HepG2 (cell line): ENCODE measurements around the gene SCYGR8. TPM values are rescaled to one million over a fixed set of nuclear protein-coding genes. Genes with fewer than 3 reads are reported as not detected.

Experiments used
- ATAC-seq: fragments of 200-7000 bp; cut with Tn5 transposase; 3 replicates; pipeline ENCODE4 v1.9.1; 2020; ENCODE audit warnings: mild to moderate bottlenecking, moderate library complexity
- BruUV-seq: library from RNA; stranded (reverse); fragments of 400-500 nt; replicated peaks from 2 replicates; lab custom pipeline; 2021; lab: Mats Ljungman, UMichigan
- CTCF ChIA-PET: fragments of 300-600 bp; formaldehyde crosslinking; extraction: SDS; loops from one replicate; lab custom pipeline; 2021; ENCODE audit warnings: low total read pairs, inconsistent platforms, low intra/inter-chr PET ratio; lab: Yijun Ruan, JAX
- POLR2A ChIA-PET: fragments of 350-600 bp; sonication (Branson Sonifier 250); formaldehyde crosslinking; loops from one replicate; lab custom pipeline; 2020; ENCODE audit warnings: antibody characterized with exemption, inconsistent platforms; lab: Yijun Ruan, JAX
- DNase-seq: peaks from one replicate; pipeline ENCODE4 v3.0.0-alpha.2; 2015; ENCODE audit warnings: low spot score
- FAIRE-seq: peaks from 3 replicates; lab custom pipeline; 2011; peaks lifted over from hg19 to GRCh38; lab: Jason Lieb, UNC
- H2AFZ ChIP-seq: one replicate; pipeline ENCODE4 v1.6.1; 2011; ENCODE audit warnings: low read length, inconsistent platforms
- H3K27ac ChIP-seq: fragments of 300-600 bp; 3 replicates; pipeline ENCODE4 v1.8.0; 2011; ENCODE audit warnings: mixed run types, mild to moderate bottlenecking, mixed read lengths, low read length, inconsistent platforms; ENCODE audit not compliant: insufficient read depth; ENCODE audit errors: extremely low read length
- H3K27me3 ChIP-seq, 2 experiments: fragments of 200-600 bp in 1 of 2; 2 replicates in 1 of 2; 3 replicates in 1 of 2; pipeline versions ENCODE4 v1.6.0 to v1.8.0; 2011; ENCODE audit warnings: low read length in 2 of 2, mild to moderate bottlenecking in 2 of 2, moderate library complexity in 2 of 2, inconsistent platforms in 1 of 2; ENCODE audit not compliant: insufficient read depth in 2 of 2, control insufficient read depth in 1 of 2
- H3K36me3 ChIP-seq, 2 experiments: fragments of 200-600 bp in 1 of 2; replicated peaks in 1 of 2; 2 replicates in 1 of 2; 3 replicates in 1 of 2; pipeline versions ENCODE4 v1.5.1 to v1.8.0; 2011; ENCODE audit warnings: low read length in 2 of 2, inconsistent platforms in 1 of 2; ENCODE audit not compliant: insufficient read depth in 2 of 2, control insufficient read depth in 1 of 2
- H3K4me1 ChIP-seq: 2 replicates; pipeline ENCODE4 v1.5.1; 2012; ENCODE audit warnings: low read length, inconsistent platforms; ENCODE audit not compliant: insufficient read depth
- H3K4me2 ChIP-seq: 2 replicates; pipeline ENCODE4 v1.6.0; 2011; ENCODE audit warnings: low read depth, low read length, inconsistent platforms
- H3K4me3 ChIP-seq, 3 experiments: fragments of 200-600 bp in 1 of 3; sonication (generic), shearing (Covaris generic) in 1 of 3; replicated peaks in 1 of 3; 2 replicates each; pipeline ENCODE4 v1.5.1; 2011 to 2016; ENCODE audit warnings: low read length in 3 of 3, inconsistent platforms in 2 of 3, low read depth in 2 of 3, mild to moderate bottlenecking in 2 of 3, control low read depth in 1 of 3, mixed read lengths in 1 of 3; ENCODE audit not compliant: insufficient read depth in 1 of 3
- H3K79me2 ChIP-seq: one replicate; pipeline ENCODE4 v1.6.1; 2011; ENCODE audit warnings: low read length, inconsistent platforms; ENCODE audit not compliant: insufficient read depth
- H3K9ac ChIP-seq: 2 replicates; pipeline ENCODE4 v1.6.0; 2011; ENCODE audit warnings: mild to moderate bottlenecking, low read depth, low read length, inconsistent platforms; ENCODE audit not compliant: insufficient read depth
- H3K9me3 ChIP-seq: 2 replicates; pipeline ENCODE4 v1.5.1; 2012; ENCODE audit warnings: mild to moderate bottlenecking, low read length
- H4K20me1 ChIP-seq: 2 replicates; pipeline ENCODE4 v1.6.0; 2011; ENCODE audit warnings: inconsistent platforms, mild to moderate bottlenecking, low read length, moderate library complexity; ENCODE audit not compliant: insufficient read depth
- AGO2 ChIP-seq: fragments of 200-400 bp; formaldehyde crosslinking; optimal IDR thresholded peaks from 2 replicates; pipeline ENCODE3; 2017; ENCODE audit warnings: mild to moderate bottlenecking, low read depth, low read length, moderate library complexity
- BCL6 ChIP-seq: IDR thresholded peaks from 2 replicates; pipeline ENCODE4 v1.6.1; 2016; ENCODE audit warnings: missing genetic modification reagents, missing compliant biosample characterization
- FOXO1 ChIP-seq: sonication (generic); formaldehyde crosslinking; IDR thresholded peaks from 2 replicates; pipeline ENCODE4 v1.4.0; 2020; ENCODE audit warnings: missing genetic modification reagents
- KAT7 ChIP-seq: IDR thresholded peaks from 2 replicates; pipeline ENCODE4 v1.6.1; 2018; ENCODE audit warnings: borderline replicate concordance, missing compliant biosample characterization
- NRL ChIP-seq: sonication (generic); formaldehyde crosslinking; IDR thresholded peaks from 2 replicates; pipeline ENCODE4 v1.5.0; 2020; ENCODE audit warnings: missing genetic modification reagents, mild to moderate bottlenecking, moderate library complexity, borderline replicate concordance
- SNAPC4 ChIP-seq: sonication (generic); formaldehyde crosslinking; IDR thresholded peaks from 2 replicates; pipeline ENCODE4 v1.4.0; 2020; ENCODE audit warnings: mild to moderate bottlenecking, missing genetic modification reagents
- ZFP82 ChIP-seq: sonication (generic); formaldehyde crosslinking; IDR thresholded peaks from 2 replicates; pipeline ENCODE4 v1.5.1; 2020; ENCODE audit warnings: mild to moderate bottlenecking, missing genetic modification reagents, borderline replicate concordance
- ZFP90 ChIP-seq: sonication (generic); formaldehyde crosslinking; IDR thresholded peaks from 2 replicates; pipeline ENCODE4 v1.8.0; 2022; ENCODE audit warnings: missing genetic modification reagents, mild to moderate bottlenecking, inconsistent platforms, borderline replicate concordance
- WGBS: methylation state at CpG from one replicate; pipeline ENCODE4 v1.1.6; 2017; ENCODE audit warnings: low lambda C conversion rate; 5-methylcytosine and 5-hydroxymethylcytosine counted together
- in situ Hi-C: cut with HindIII; loops from 2 replicates; pipeline ENCODE4 v1.10.0; 2017; ENCODE audit warnings: low pct_unique_long_range_greater_than_20kb; ENCODE audit not compliant: extremely low pct_ligation_motif_present
- intact Hi-C: fragments of 100-400 bp; cut with micrococcal nuclease; formaldehyde crosslinking; loops from one replicate; pipeline ENCODE4 v1.10.0; 2022; ENCODE audit not compliant: unreplicated experiment
- polyA plus RNA-seq, 8 experiments: library from polyadenylated mRNA; depleted of rRNA in 3 of 8; stranded (reverse) in 7 of 8; unstranded in 1 of 8; fragments of >200 nt; fragmentation: Illumina TruSeq in 4 of 8; extraction: Trizol in 4 of 8; gene quantifications; 2 replicates each; pipeline versions ENCODE4 v1.2.1 to v1.2.3, GENCODE V29; 2011 to 2016; ENCODE audit warnings: low read depth in 4 of 8, missing spikeins in 1 of 8, mixed read lengths in 1 of 8; ENCODE audit not compliant: insufficient read depth in 1 of 8
- total RNA-seq, 5 experiments: library from RNA; depleted of rRNA; stranded (reverse); fragments of >200 nt; fragmentation: Illumina TruSeq; extraction: Trizol; gene quantifications; 2 replicates each; pipeline ENCODE4 v1.2.3, GENCODE V29; 2016; ENCODE audit warnings: low read depth in 1 of 5

The SCYGR8 gene
- total and polyA plus RNA-seq, 2 of the 13 experiments (the other 11 are each of a cell fraction or from before 2014, with no cell fraction given), result not detected

DNA sequence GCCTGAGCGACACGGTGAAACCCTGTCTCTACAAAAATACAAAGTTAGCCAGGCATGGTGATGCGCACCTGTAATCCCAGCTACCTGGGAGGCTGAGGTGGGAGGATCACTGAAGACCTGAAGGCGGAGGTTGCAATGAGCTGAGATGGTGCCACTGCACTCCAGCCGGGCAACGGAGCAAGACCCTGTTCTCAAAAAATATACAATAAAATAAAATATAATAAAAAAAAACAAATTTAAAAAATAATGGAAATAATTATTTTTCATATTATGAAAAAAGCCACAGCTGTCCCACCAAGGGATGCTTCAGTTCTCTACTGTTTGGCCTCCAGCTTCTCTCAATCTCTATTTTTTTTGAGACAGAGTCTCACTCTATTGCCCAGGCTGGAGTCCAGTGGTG, 38.3 kb upstream of the SCYGR8 start (continued):
- TF ChIP-seq ZFP90 (CRISPR knock-in tag) (no peak), AGO2 (no peak), NRL (CRISPR knock-in tag) (no peak), SNAPC4 (CRISPR knock-in tag) (no peak), FOXO1 (CRISPR knock-in tag) (no peak), BCL6 (CRISPR knock-in tag) (no peak), KAT7 (CRISPR knock-in tag) (no peak)

GRCh38 chr2:227710986-227711385, 34.7 kb upstream of the SCYGR8 start:
- H3K4me3 ChIP-seq, result no peak overlapping the region
- no peak overlapping the region for H3K9ac ChIP-seq
- no peak for TF ChIP-seq ZFP82
- intact Hi-C loops, result no loop called here
- H4K20me1 ChIP-seq, result no peaks in the 10 kb centered on the region
- FAIRE-seq, result no peak
- no peak for DNase-seq
- in situ Hi-C loops, result no loop called here
- peaks cover 14% of the 10 kb centered on the region for H3K4me1 ChIP-seq
- H3K36me3 ChIP-seq, result no peaks in the 10 kb centered on the region
- ChIA-PET POLR2A (no interaction called here), CTCF (no interaction called here)
- no peak overlapping the region for H3K4me2 ChIP-seq
- no peaks in the 10 kb centered on the region for H3K79me2 ChIP-seq
- no peak overlapping the region for H2AFZ ChIP-seq
- no peak overlapping the region for H3K27ac ChIP-seq
- no peaks in the 10 kb centered on the region for H3K9me3 ChIP-seq
- H3K27me3 ChIP-seq, result no peaks in the 10 kb centered on the region
- BruUV-seq, result no TSS peak
- ATAC-seq, result no peak
- WGBS, result 78% methylated on average over 7 of the region's 7 CpGs
